Inflammatory macrophage treated with lipopolysaccharide for 4 hours (primary cell): ENCODE results near the gene STON1.
A peak's percentile ranks its signal among the peaks of the same experiment; 100 is the strongest.
"Not testable (repeated sequence)": the region's sequence is repeated elsewhere in the genome, so short reads cannot be mapped to it uniquely, and the experiment has no call there.

Experiments
- DNase-seq: peaks from one replicate; pipeline ENCODE4 v3.0.0-alpha.2; 2020

STON1 gene

GRCh38 chr2:48530033-48530811 lies at the start of gene STON1:
STON1 (plus strand) TSS chr2:48530154; CDS start chr2:48580634, 50,480 bp downstream.
- DNase-seq = no peak

GRCh38 chr2:48480526-48480925 lies 49.4 kb upstream of the STON1 start:
- DNase-seq = no peak

DNA sequence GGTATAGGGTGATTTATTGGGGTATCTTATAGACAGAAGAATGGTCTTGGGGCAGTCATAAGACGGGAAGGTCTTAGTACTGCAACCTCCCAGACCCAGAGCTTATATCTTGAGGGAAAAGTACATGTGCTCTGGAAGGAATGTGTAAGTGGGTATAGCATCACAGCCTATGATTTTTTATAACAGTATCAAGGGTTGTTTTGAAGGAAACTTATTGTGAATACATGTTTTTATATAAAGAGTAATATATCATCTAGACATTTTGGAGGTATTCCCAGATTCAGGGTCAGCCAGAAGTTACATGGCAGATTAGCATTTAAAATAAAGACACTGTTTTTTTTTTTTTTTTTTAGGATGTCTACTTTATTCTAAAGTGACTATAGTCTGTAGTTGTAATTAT lies 47.6 kb upstream of the STON1 start:
- DNase-seq = no peak

- no peak for DNase-seq
These were observed 47.2 kb upstream of the STON1 start for GRCh38 chr2:48482769-48483168.

- no peak for DNase-seq
These were observed 46.4 kb upstream of the STON1 start for GRCh38 chr2:48483506-48483905.

- no peak for DNase-seq
These were observed 46.0 kb upstream of the STON1 start for GRCh38 chr2:48483916-48484315.

GRCh38 chr2:48488545-48488944 lies 41.4 kb upstream of the STON1 start:
- no peak for DNase-seq

GRCh38 chr2:48496849-48497248 lies 33.1 kb upstream of the STON1 start:
- peak; percentile 24 for DNase-seq

- DNase-seq = no peak
These were observed 25.2 kb upstream of the STON1 start for GRCh38 chr2:48504647-48505327.

- DNase-seq = no peak
These were observed 22.8 kb upstream of the STON1 start for GRCh38 chr2:48507111-48507510.

DNA sequence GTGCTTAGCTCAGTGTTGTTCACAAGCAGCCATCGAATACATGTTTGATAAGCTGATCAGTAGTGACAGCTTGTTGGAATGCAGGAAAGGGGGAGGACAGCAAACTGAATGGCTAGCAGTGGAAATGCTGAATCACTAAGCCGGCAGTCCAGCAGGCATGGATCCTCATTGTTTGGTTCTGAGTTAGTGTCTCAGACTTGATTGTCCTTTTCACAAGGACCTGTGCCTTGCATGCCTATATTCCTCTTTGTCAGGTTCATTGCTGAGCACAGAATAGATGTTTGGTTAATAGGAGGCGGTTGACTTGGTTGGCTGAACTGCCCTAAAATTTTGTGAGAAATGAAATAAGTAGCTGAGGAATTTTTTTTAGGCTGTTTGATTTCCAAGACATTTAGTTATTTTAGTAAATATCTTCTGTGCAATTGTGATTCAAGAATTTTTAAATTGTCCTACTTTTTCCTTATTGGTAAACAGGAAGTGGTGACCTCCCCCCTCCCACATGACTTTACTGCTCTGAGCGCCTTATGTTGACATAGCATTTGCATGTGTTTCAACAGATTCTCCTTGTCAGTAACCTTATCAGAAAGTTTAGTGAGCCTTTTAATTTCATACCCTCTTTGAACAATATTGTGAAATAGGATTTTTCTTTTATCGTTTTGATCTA lies 21.4 kb upstream of the STON1 start:
- peak; percentile 80 for DNase-seq

DNA sequence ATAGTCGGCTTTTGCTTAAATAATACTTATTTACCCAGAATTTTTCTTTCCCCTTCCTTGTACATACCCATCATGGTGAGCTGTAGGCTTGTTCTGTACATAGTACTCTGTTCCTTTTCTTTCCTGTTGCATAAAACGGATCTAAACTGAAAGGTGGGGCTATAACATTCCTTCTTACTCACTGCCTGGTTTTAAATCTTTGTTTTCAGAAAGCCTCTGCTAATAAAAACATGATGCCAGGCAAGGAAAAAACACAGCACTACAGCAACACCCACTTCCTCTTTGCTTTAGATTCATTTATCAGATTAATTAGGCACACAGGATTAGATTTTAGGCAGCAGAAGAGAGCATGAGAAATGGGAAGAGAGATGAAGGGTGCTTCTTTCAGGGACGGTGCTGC lies 19.6 kb upstream of the STON1 start:
- no peak for DNase-seq

DNA sequence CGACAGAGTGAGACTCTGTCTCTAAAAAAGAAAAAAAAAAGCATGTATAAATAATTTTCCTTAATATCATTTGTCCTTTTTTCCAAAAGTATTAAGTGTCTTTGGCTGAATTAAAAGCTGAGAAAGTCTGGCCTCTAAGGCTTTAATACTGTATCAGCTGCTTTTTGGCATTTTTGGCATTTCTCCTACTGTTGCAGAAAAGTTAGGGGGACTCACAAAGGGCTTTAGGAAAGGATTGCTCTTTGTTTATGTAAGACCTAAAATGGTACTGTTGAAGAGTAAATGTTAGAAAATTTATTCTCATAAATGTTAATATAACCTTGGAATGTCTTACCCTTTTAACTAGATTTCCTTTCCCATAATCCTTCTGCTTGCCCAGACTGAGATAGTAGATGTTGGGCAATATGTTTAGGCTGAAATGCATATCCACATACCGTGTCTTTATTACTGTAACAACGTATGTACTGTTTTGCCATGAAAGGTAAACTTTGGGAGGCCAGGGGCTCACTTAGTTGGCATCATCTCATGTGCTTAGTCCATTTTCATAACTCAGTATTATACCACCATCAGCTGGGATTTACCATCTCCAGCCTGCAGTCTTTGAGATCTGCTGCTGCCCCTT lies 18.0 kb upstream of the STON1 start:
- DNase-seq = no peak

GRCh38 chr2:48512571-48512970 lies 17.4 kb upstream of the STON1 start:
- no peak for DNase-seq

- no peak for DNase-seq
These were observed 15.5 kb upstream of the STON1 start for GRCh38 chr2:48514348-48515003.

DNA sequence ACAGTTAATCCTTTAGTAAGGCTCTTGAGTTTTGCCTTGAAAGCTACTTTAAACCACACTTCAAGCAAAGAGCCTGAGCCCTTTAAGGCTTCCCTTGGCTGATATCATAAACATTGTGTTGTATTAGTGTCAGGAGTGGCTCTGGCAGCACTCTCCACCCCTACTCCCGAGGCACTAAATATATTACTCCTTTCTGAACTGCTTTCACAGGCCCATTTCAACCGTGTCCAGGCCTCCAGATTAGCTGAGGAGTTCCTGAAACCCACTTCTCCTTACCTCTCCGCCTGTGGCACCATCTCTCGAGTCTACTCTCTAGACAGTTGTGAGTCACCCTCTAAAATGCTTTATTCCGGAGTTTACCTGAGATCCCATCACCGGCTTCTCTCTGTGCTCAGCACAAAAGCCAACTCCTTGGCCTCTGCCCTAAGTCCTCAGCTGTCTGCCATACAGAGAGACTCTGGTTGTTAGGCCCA lies 14.4 kb upstream of the STON1 start:
- no peak for DNase-seq

DNA sequence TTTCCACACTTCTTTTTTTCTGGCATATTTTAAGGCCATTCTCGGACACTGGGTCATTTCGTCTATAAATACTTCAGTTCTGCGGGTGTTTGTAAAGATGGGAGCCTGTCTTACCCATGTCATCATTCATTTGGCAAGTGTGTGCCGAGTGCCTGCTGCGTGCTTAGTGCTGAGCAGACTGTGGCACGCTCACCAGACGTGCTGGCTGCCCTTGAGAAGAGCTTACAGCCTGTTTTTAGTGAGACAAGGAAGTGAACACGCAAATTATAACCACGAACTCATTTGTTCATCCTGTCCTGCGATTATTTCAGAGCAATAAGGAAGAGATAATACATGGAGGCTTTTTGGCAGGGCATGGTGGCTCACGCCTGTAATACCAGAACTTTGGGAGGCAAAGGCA lies 10.4 kb upstream of the STON1 start:
- no peak for DNase-seq

DNA sequence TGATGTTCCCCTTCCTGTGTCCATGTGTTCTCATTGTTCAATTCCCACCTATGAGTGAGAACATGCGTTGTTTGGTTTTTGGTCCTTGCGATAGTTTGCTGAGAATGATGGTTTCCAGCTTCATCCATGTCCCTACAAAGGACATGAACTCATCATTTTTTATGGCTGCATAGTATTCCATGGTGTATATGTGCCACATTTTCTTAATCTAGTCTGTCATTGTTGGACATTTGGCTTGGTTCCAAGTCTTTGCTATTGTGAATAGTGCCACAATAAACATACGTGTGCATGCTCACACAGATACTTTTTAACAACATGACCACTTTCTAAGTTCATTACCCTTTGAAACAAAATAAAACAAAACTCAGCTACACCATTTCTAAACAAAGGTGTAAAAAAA lies 5.2 kb upstream of the STON1 start:
- DNase-seq = not testable (repeated sequence)

DNA sequence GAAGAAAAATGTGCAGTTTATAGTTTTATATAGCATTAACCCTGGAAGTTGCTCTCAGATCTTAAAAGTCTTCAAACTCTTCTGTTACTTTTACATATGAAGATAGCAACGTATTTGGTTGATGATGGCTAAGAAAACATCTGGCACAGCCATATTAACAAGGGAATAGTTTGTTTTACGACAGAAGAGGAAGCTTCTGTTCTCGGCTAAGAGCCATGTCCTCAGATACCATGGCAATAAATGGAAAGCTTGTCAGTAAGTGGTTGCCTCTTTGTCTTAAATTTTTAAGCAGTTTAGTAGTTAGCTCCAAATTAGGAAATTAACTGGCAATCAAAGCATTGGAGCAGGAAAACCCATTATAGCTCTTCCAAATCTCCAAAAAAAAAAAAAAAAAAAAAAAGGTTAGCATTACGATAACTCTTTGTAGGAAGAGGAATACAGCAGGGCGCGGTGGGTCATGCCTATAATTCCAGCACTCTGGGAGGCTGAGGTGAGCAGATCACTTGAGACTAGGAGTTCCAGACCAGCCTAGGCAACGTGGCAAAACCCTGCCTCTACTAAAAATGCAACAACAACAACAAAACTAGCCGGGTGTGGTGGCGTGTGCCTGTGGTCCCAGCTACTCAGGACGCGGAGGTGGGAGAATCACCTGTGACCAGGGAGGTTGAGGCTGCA lies 4.5 kb upstream of the STON1 start:
- DNase-seq = no peak

- no peak for DNase-seq
These were observed 2.6 kb upstream of the STON1 start for GRCh38 chr2:48527226-48527885.

DNA sequence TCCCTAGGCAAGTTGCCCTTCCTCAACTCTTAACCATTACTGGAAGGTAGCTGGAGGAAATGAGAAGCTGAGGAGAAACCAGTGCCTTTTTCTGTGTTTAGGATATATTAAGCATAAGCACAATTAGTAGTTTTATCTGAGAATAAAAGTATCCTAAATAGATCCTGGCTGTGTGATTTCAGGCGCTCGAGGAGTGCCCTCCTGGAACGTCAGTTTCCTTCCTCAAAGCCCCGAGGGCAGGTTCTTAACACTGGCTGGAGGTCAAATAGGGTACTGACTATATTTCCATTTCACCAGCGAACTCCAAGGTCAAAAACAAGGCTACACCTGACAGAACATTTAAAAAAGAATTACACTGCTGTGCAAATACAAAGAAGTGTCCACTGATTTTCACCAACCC lies 1.5 kb upstream of the STON1 start:
- no peak for DNase-seq

DNA sequence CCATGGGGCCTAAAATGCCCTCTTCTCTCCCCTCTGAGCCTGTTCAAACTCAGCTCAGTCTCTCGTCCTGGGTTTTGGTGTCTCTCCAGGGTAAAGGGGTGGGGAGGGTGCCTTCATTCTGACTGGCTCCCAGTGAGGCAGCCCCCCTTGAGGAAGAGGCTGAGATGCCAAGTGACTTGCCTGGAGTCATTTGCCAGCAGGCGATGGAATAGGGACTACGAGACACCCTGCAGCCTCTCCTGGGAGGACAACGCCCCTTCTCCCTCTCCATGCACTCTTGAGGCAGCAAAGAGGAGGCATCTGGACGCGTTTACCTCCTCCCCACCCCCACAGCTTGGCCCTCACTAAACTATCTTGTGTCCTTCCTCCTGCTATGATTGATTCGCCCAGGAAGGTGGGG lies 760 bp upstream of the STON1 start:
- DNase-seq = no peak
